Measurements from ENCODE around the gene RBMS3.

DNA sequence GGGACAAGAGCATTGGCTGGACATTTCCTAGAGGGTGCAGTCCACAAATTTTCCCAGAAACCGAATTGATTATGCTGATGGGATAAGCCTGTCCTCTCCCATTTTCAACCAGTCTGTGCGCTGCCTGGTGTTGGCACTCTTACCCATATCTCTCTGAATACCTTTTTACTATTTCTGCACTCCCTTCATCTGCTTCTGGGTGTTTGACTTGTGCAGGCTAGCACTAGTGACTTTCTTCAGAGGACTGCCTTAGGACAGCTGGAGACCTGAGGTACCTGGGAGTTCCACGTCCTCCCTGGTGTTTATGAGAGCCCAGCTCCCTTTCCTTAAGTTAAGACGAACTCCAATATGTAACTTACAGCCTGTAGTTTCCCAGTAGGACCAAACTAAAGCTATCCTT lies 50.2 kb downstream of the RBMS3 start:
- TF ChIP-seq EP300 (IDR thresholded peaks at IDR 0.05), result no peak
- TF ChIP-seq POLR2A (IDR thresholded peaks at IDR 0.05), result no peak
